ENCODE measurements around the gene SLC22A23.

DNA sequence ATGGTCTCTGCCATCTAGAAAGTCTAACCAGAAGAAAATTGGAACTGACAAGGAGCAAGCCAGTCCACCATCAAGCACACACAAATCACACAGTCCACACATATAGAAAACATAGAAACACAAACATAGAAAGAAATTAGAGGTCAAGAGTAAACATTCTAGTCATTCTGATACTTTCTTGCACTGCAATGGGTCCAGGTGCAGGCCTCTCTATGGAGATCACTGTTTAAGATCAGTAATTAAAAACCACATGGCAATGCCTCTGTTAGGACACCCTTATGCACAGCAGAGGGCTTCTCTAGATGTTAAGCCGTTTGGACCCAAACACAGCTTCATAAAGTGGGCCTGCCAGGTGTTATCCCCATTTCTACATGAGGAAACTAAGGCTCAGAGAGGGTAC is 42.8 kb upstream of the SLC22A23 start:
- TF ChIP-seq, protein P1, sequence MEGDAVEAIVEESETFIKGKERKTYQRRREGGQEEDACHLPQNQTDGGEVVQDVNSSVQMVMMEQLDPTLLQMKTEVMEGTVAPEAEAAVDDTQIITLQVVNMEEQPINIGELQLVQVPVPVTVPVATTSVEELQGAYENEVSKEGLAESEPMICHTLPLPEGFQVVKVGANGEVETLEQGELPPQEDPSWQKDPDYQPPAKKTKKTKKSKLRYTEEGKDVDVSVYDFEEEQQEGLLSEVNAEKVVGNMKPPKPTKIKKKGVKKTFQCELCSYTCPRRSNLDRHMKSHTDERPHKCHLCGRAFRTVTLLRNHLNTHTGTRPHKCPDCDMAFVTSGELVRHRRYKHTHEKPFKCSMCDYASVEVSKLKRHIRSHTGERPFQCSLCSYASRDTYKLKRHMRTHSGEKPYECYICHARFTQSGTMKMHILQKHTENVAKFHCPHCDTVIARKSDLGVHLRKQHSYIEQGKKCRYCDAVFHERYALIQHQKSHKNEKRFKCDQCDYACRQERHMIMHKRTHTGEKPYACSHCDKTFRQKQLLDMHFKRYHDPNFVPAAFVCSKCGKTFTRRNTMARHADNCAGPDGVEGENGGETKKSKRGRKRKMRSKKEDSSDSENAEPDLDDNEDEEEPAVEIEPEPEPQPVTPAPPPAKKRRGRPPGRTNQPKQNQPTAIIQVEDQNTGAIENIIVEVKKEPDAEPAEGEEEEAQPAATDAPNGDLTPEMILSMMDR (IDR thresholded peaks at IDR 0.05; ENCODE audit: low read depth, low read length, poor library complexity, severe bottlenecking), result no peak
- no peak for TF ChIP-seq EZH2phosphoT487 (IDR thresholded peaks at IDR 0.05; ENCODE audit: borderline replicate concordance, low read length)

Measured in DOHH2 (cell line).